T47D (cell line): ENCODE results near the gene CYP2C9.
"Not testable (repeated sequence)": the region's sequence is repeated elsewhere in the genome, so short reads cannot be mapped to it uniquely, and the experiment has no call there.

ENCODE experiments used
- DNase-seq, 2 experiments: peaks; one replicate each; pipeline versions ENCODE4 v3.0.0 to v3.0.0-alpha.2; 2011 to 2012; ENCODE audit warnings: low read depth in 1 of 2, low spot score in 1 of 2
- JUND ChIP-seq: IDR thresholded peaks from 2 replicates; pipeline ENCODE4 v1.6.1; 2012; ENCODE audit warnings: low read depth
- in situ Hi-C: cut with HindIII; loops from 2 replicates; pipeline ENCODE4 v1.10.0; 2016; ENCODE audit warnings: low sequenced_read_pairs, low pct_unique_long_range_greater_than_20kb

The CYP2C9 gene

DNA sequence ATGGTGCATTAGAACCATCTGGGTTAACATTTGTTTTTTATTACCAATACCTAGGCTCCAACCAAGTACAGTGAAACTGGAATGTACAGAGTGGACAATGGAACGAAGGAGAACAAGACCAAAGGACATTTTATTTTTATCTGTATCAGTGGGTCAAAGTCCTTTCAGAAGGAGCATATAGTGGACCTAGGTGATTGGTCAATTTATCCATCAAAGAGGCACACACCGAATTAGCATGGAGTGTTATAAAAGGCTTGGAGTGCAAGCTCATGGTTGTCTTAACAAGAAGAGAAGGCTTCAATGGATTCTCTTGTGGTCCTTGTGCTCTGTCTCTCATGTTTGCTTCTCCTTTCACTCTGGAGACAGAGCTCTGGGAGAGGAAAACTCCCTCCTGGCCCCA, at the start of gene CYP2C9:
CYP2C9 (plus strand) TSS at position 276 of the 400 bp plus-strand sequence; CDS start at position 301, 25 bp downstream.
- no peak for DNase-seq
- no peak for TF ChIP-seq JUND
- in situ Hi-C loops = no loop called here

DNA sequence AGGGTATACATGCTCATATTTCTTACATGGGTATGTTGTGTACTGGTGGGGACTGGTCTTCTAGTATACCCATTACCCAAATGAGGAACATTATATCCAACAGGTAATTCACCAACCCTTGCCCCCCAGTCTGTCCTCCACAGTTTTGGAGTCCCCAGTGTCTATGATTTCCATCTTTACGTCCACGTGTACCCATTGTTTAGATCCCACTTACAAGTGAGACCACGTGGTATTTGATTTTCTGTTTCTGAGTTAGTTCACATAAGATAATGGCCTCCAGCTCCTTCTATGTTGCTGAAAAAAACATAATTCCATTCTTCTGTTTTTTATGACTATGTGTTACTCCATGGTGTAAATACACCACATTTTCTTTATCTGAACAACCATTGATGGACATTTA, 49.3 kb upstream of the CYP2C9 start:
- no peak for TF ChIP-seq JUND
- in situ Hi-C loops = no loop called here
- no peak for DNase-seq

DNA sequence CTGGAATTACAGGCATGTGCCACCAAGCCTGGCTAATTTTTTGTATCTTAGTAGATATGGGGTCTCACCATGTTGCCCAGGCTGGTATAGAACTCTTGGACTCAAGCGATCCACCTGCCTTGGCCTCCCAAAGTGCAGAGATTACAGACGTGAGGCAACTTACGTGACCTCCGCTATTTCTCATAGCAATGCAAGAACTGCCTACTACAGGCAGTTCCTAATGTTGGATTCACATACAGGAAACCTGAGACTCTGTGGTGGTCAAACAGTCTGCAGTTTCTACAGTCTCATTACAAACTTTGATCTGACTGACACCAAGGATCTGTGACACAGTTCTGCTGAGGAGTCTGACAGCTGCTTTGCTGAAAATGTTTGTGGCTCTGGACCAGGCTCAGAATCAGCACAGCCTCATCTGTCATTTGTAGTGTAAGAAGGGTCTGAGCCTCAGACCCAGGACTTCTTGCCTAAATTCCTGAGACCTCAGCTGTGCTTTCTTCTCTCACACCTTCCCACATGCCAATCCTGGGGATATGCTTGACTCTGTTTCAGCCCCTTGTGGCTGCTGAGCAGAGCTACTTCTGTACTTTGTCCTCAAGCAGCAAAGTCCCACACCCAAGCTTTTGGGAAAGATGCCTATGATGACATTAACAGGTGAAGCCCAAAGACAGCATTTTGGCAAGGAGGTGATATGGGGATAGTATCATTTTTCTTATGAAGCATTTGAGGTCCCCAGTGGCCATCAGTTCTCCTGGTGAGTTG, 48.0 kb upstream of the CYP2C9 start:
- in situ Hi-C loops = no loop called here
- no peak for TF ChIP-seq JUND
- no peak for DNase-seq

DNA sequence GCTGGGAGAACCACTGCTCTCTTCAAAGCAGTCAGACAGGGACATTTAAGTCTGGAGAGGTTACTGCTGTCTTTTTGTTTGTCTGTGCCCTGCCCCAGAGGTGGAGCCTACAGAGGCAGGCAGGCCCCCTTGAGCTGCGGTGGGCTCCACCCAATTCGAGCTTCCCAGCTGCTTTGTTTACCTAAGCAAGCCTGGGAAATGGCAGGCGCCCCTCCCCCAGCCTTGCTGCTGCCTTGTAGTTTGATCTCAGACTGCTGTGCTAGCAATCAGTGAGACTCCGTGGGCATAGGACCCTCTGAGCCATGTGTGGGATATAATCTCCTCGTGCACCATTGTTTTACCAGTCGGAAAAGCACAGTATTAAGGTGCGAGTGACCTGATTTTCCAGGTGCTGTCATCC, 40.0 kb upstream of the CYP2C9 start:
- in situ Hi-C loops, DNase-seq: not testable (repeated sequence)

DNA sequence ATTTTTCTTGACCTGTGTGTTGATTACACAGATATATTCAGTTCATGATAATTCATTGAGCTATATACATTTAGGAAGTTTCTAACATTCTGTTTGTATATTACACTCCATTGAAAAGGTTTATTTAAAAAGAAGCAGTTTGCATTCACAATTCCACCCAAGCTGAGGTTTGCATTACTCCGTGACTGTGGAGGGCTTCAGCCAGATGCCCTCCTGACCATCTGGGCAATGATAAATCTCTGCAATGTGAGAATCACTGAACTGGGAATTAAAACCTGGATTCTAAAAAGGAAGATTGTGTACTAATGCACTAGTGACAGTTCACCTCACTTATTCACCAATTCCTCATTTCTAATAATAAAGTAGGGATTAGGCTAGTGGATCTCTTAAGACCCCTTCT, 36.4 kb upstream of the CYP2C9 start:
- TF ChIP-seq JUND = no peak
- no peak for DNase-seq
- in situ Hi-C loops = no loop called here

DNA sequence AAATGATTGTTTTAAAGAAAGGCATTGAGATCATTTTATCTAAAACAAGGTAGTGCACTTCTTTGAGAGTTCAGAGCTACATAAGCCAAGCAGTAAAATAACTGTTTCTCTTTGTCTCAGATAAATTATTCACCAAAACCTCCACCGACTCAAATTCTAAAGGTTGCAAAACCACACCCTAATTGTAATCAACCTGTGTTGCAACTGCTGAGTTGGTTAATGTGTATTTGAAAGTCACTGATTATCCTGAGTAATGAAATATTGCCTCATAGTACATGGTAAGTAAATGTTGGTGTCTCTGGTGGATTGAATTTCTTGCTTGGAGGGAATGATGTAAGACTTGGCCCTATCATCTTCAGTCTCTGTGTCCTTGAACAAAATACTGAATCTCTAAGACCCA, 35.9 kb upstream of the CYP2C9 start:
- in situ Hi-C loops = no loop called here
- no peak for DNase-seq
- no peak for TF ChIP-seq JUND

DNA sequence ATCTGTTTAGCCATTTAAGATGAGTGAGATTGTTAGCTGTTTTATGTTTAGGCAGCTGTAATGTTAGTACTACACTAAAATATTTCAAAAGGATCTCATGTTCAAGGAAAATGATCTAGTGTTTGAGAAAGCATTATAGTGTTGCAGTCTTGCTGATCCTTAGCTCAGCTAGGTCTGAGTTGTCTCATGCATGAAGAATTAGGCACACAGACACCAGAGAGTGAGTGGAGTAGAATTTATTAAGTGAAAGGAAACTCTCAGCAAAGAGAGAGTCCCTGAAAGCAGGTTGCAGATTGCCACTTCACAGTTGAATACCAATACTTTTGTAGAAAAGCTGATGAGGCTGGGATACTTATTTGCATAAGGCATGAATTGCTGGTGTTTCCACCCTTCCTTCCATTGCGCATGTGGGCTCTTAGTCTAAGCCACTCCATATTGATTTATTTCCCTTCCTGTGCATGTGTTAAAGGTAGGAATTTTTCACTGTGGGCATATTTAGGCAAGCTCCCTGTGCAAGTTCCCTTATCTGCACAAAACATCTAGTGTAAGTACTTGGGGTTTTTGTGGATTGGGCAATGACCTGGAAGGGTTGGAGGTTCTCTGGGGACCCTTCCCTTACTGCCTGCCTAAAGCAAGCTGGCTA, 33.8 kb upstream of the CYP2C9 start:
- in situ Hi-C loops, DNase-seq: not testable (repeated sequence)

DNA sequence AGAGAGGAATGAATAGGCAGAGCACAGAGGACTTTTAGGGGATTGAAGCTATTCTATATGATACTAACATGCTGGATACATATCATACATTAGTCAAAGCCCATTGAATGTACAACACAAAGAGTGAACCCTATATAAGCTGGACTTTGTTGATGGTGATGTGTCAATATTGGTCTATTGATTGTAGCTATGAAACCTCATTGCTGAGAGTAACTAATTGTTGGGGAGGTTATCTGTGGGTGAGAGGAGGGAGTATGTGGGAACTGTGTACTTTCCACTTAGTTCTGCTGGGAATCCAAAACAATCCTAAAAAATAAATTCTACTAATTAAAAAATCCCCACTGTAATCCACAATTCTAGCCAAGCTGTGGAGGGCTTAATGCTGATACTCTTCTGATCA, 22.0 kb upstream of the CYP2C9 start:
- TF ChIP-seq JUND = no peak
- in situ Hi-C loops = no loop called here
- DNase-seq = no peak

DNA sequence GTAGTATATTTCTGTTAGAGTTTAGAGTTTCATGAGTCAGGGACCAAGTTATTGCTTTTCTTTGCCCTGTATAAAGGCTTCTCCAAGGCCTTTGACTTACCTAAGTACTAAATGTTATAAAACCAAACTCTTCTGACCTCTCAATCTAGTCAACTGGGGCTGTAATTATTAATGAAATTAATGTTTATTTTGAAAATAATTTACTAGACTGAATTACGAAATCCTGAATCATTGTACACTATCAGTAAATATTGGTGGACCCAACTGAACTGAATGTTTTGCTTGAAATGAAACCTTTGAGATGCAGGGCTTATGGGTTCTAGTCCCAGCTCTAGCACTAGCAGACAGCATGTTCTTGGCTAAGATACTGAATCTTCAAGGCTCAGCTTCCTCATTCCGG, 1.7 kb upstream of the CYP2C9 start:
- no peak for TF ChIP-seq JUND
- DNase-seq = no peak
- in situ Hi-C loops = no loop called here

DNA sequence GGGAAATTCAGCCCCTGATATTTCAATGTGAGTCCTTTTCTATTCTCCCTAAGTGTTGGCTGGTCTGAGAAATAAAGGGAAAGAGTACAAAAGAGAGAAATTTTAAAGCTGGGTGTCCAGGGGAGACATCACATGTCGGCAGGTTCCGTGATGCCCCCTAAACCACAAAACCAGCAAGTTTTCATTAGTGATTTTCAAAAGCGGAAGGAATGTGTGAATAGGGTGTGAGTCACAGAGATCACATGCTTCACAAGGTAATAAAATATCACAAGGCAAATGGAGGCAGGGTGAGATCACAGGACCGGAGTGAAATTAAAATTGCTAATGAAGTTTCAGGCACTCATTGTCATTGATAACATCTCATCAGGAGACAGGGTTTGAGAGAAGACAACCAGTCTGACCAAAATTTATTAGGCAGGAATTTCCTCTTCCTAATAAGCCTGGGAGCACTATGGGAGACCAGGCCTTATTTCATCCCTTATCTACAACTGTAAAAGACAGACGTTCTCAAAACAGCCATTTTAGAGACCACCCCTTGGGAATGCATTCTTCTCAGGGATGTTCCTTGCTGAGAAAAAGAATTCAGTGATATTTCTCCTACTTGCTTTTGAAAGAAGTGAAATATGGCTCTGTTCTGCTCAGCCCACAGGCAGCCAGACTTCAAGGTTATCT, 5.1 kb downstream of the CYP2C9 start:
- in situ Hi-C loops = not testable (repeated sequence)
- peak in 1 of 2 experiments; percentile 16 for DNase-seq

DNA sequence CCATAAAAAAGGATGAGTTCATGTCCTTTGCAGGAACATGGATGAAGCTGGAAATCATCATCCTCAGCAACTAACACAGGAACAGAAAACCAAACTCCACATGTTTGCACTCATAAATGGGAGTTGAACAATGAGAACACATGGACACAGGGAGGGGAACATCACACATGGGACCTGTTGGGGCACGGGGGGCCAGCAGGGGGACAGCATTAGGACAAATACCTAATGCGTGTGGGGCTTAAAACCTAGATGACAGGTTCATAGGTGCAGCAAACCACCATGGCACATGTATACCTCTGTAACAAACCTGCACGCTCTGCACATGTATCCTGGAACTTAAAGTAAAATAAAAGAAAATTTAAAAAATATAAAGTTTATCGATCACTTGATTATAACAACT, 7.7 kb downstream of the CYP2C9 start:
- DNase-seq, in situ Hi-C loops: not testable (repeated sequence)

DNA sequence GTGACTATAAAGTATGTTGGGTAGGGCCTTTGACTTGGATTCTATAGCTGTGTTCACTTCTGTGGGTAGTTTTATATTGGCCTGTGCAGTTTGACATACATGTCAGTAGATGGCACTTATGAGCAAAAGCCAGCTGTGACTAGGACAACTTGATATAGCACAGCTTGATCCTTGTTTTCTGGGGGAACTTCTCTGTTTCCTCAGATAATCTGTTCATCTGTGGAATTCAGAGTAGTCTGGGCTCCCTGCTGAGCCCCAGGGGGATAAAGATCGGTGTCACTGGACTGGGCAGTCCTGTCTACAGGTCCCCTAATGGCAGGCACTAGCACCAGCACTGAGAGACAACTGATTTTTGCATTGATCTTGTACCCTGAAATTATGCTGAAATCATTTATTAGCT, 25.4 kb downstream of the CYP2C9 start:
- in situ Hi-C loops = no loop called here
- no peak for TF ChIP-seq JUND
- DNase-seq = peak; percentile 18 to 72

DNA sequence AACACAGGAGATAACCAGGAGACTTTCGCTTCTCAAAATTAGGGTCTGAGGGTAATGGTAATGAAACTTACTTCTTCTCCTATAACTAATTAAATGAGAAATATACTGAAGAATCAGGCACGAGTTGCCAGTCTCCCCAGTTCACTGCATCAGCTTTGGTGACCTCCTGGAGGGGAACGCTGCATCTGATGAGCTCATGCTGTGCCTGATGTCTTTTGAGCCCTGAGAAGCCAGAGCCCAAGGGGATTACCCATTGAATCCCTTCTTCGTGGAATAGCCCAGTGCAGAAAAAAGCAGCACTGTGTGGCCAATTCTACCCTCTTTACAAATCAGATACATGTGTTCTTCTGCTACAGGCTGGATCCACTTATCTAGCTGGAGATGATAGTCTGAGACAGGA, 45.1 kb downstream of the CYP2C9 start:
- DNase-seq = no peak
- in situ Hi-C loops = no loop called here
- TF ChIP-seq JUND = no peak

DNA sequence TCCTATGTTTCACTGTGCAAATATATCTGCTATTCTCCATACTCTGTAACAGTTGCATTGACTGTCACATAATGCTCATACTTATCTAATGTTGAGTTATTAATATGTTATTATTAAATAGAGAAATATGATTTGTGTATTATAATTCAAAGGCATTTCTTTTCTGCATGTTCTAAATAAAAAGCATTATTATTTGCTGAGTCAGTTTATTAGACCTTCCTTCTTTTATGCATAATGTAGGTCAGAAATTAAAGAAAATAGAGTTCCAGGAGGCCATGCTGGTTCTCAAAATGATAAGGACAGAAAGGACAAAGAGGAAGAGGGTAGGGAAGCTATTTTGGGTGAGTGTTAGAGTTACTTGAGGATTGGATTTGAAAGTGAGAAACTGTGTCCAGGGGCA, 50.7 kb downstream of the CYP2C9 start:
- in situ Hi-C loops = no loop called here
- no peak for TF ChIP-seq JUND
- no peak for DNase-seq
